ENCODE data around the gene ECEL1. TPM values are rescaled to one million over a fixed set of nuclear protein-coding genes. Genes with fewer than 3 reads are reported as not detected.

The ECEL1 gene
- total RNA-seq, 1 experiment from 2014 or later: not detected

GRCh38 chr2:232491139-232491780 lies 3.6 kb upstream of the ECEL1 start:
- BruUV-seq (replicated peaks): no TSS peak
- H3K4me2 ChIP-seq: no peak overlapping the region
- ChIA-PET CTCF (no interaction called here), POLR2A (ENCODE audit: unreplicated experiment) (no interaction called here)
- H3K4me3 ChIP-seq: no peak overlapping the region
- H3K9me2 ChIP-seq (ENCODE audit: insufficient read depth): no peaks in the 10 kb centered on the region
- no peak overlapping the region for H2AFZ ChIP-seq
- H3K36me3 ChIP-seq (ENCODE audit: low read depth): no peaks in the 10 kb centered on the region
- intact Hi-C loops (cut with micrococcal nuclease; ENCODE audit: unreplicated experiment): no loop called here
- no peaks in the 10 kb centered on the region for H4K20me1 ChIP-seq (ENCODE audit: insufficient read depth)
- peaks cover 15% of the 10 kb centered on the region; the same call in 1 of the 2 replicates for H3K27me3 ChIP-seq (ENCODE audit: insufficient read depth, low read depth)
- no peak overlapping the region for H3K27ac ChIP-seq
- H3K79me2 ChIP-seq (ENCODE audit: low read depth): no peaks in the 10 kb centered on the region
- H3K4me1 ChIP-seq (replicated peaks; ENCODE audit: insufficient read depth): no peaks in the 10 kb centered on the region
- TF ChIP-seq, protein P1, sequence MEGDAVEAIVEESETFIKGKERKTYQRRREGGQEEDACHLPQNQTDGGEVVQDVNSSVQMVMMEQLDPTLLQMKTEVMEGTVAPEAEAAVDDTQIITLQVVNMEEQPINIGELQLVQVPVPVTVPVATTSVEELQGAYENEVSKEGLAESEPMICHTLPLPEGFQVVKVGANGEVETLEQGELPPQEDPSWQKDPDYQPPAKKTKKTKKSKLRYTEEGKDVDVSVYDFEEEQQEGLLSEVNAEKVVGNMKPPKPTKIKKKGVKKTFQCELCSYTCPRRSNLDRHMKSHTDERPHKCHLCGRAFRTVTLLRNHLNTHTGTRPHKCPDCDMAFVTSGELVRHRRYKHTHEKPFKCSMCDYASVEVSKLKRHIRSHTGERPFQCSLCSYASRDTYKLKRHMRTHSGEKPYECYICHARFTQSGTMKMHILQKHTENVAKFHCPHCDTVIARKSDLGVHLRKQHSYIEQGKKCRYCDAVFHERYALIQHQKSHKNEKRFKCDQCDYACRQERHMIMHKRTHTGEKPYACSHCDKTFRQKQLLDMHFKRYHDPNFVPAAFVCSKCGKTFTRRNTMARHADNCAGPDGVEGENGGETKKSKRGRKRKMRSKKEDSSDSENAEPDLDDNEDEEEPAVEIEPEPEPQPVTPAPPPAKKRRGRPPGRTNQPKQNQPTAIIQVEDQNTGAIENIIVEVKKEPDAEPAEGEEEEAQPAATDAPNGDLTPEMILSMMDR (conservative IDR thresholded peaks at IDR 0.05): no peak
- TF ChIP-seq EZH2 (IDR thresholded peaks at IDR 0.05; ENCODE audit: low read depth): no peak
- no peaks in the 10 kb centered on the region for H3K9me3 ChIP-seq (ENCODE audit: insufficient read depth, low read depth)
- H3F3A ChIP-seq (ENCODE audit: insufficient read depth, low read depth): no peaks in the 10 kb centered on the region
- no peak for DNase-seq

GRCh38 chr2:232490221-232491138 lies 2.8 kb upstream of the ECEL1 start:
- no peak overlapping the region for H3K27ac ChIP-seq
- H3K9me2 ChIP-seq (ENCODE audit: insufficient read depth): no peaks in the 10 kb centered on the region
- ChIA-PET POLR2A (ENCODE audit: unreplicated experiment) (no interaction called here), CTCF (no interaction called here)
- TF ChIP-seq EZH2 (IDR thresholded peaks at IDR 0.05; ENCODE audit: low read depth): no peak
- TF ChIP-seq, protein P1 (conservative IDR thresholded peaks at IDR 0.05): no peak
- no peaks in the 10 kb centered on the region for H3F3A ChIP-seq (ENCODE audit: insufficient read depth, low read depth)
- no peak overlapping the region for H3K4me2 ChIP-seq
- no peaks in the 10 kb centered on the region for H4K20me1 ChIP-seq (ENCODE audit: insufficient read depth)
- no peak for DNase-seq
- 0 out of 2 replicates have a peak, but pooled peaks cover 10% of the 10 kb centered on the region for H3K27me3 ChIP-seq (ENCODE audit: insufficient read depth, low read depth)
- no peaks in the 10 kb centered on the region for H3K4me1 ChIP-seq (replicated peaks; ENCODE audit: insufficient read depth)
- no peaks in the 10 kb centered on the region for H3K9me3 ChIP-seq (ENCODE audit: insufficient read depth, low read depth)
- H3K4me3 ChIP-seq: no peak overlapping the region
- no TSS peak for BruUV-seq (replicated peaks)
- H3K79me2 ChIP-seq (ENCODE audit: low read depth): no peaks in the 10 kb centered on the region
- intact Hi-C loops (cut with micrococcal nuclease; ENCODE audit: unreplicated experiment): no loop called here
- no peaks in the 10 kb centered on the region for H3K36me3 ChIP-seq (ENCODE audit: low read depth)
- H2AFZ ChIP-seq: no peak overlapping the region

GRCh38 chr2:232489516-232490220 lies 2.0 kb upstream of the ECEL1 start:
- Histone ChIP-seq H3K36me3 (ENCODE audit: low read depth) (no peaks in the 10 kb centered on the region), H3F3A (ENCODE audit: insufficient read depth, low read depth) (no peaks in the 10 kb centered on the region), H3K27ac (no peak overlapping the region), H3K27me3 (ENCODE audit: insufficient read depth, low read depth) (0 out of 2 replicates have a peak, but pooled peaks cover 3% of the 10 kb centered on the region), H3K4me2 (no peak overlapping the region), H3K9me2 (ENCODE audit: insufficient read depth) (no peaks in the 10 kb centered on the region), H3K4me1 (replicated peaks; ENCODE audit: insufficient read depth) (no peaks in the 10 kb centered on the region), H3K9me3 (ENCODE audit: insufficient read depth, low read depth) (no peaks in the 10 kb centered on the region), H3K79me2 (ENCODE audit: low read depth) (no peaks in the 10 kb centered on the region), H4K20me1 (ENCODE audit: insufficient read depth) (no peaks in the 10 kb centered on the region), H3K4me3 (no peak overlapping the region), H2AFZ (no peak overlapping the region)
- POLR2A ChIA-PET (ENCODE audit: unreplicated experiment): no interaction called here
- no TSS peak for BruUV-seq (replicated peaks)
- DNase-seq: no peak
- no peak for TF ChIP-seq EZH2 (IDR thresholded peaks at IDR 0.05; ENCODE audit: low read depth)
- TF ChIP-seq, protein P1 (conservative IDR thresholded peaks at IDR 0.05): no peak
- CTCF ChIA-PET: no interaction called here
- intact Hi-C loops (cut with micrococcal nuclease; ENCODE audit: unreplicated experiment): no loop called here

Measured in PC-9 (cell line).